Fibroblast of lung (primary cell): Measurements from ENCODE around the gene KRT40. TPM values are rescaled to one million over a fixed set of nuclear protein-coding genes. Genes with fewer than 3 reads are reported as not detected.

Experiments used
- DNase-seq, 2 donors: peaks; one replicate each; pipeline versions ENCODE4 v3.0.0 to v3.0.0-alpha.2; 2010; ENCODE audit warnings: low read depth in 2 of 2
- H2AFZ ChIP-seq: 2 replicates; pipeline ENCODE4 v1.5.1; 2012; ENCODE audit warnings: low read length, control low read depth, inconsistent platforms
- H3K27ac ChIP-seq: 2 replicates; pipeline ENCODE4 v1.5.1; 2011; ENCODE audit warnings: low read length, control low read depth; ENCODE audit not compliant: insufficient read depth
- H3K27me3 ChIP-seq: 2 replicates; pipeline ENCODE4 v1.5.1; 2011; ENCODE audit warnings: mild to moderate bottlenecking, low read length; ENCODE audit not compliant: control insufficient read depth, insufficient read depth
- H3K36me3 ChIP-seq: 2 replicates; pipeline ENCODE4 v1.5.1; 2011; ENCODE audit warnings: low read length; ENCODE audit not compliant: control insufficient read depth, insufficient read depth
- H3K4me1 ChIP-seq: 2 replicates; pipeline ENCODE4 v1.5.1; 2011; ENCODE audit warnings: low read length; ENCODE audit not compliant: control insufficient read depth, insufficient read depth; ENCODE audit errors: extremely low read depth
- H3K4me2 ChIP-seq: 2 replicates; pipeline ENCODE4 v1.5.1; 2011; ENCODE audit warnings: low read length, control low read depth; ENCODE audit not compliant: insufficient read depth; ENCODE audit errors: extremely low read depth
- H3K4me3 ChIP-seq, 4 experiments: fragments of 200-600 bp in 1 of 4; sonication (generic) in 1 of 4; replicated peaks in 1 of 4; 2 replicates each; pipeline ENCODE4 v1.5.1; 2011 to 2016; ENCODE audit warnings: low read length in 4 of 4, low read depth in 3 of 4, mild to moderate bottlenecking in 3 of 4, control low read depth in 2 of 4, inconsistent platforms in 1 of 4, mixed read lengths in 1 of 4; ENCODE audit not compliant: insufficient read depth in 1 of 4; ENCODE audit errors: control extremely low read depth in 1 of 4
- H3K79me2 ChIP-seq: 2 replicates; pipeline ENCODE4 v1.5.1; 2012; ENCODE audit warnings: mild to moderate bottlenecking, low read length, inconsistent platforms; ENCODE audit not compliant: control insufficient read depth, insufficient read depth
- H3K9ac ChIP-seq: 2 replicates; pipeline ENCODE4 v1.5.1; 2011; ENCODE audit warnings: mild to moderate bottlenecking, low read length, control low read depth; ENCODE audit not compliant: insufficient read depth
- H3K9me3 ChIP-seq: 2 replicates; pipeline ENCODE4 v1.5.1; 2012; ENCODE audit warnings: low read depth, low read length; ENCODE audit not compliant: control insufficient read depth, insufficient read depth
- H4K20me1 ChIP-seq: 2 replicates; pipeline ENCODE4 v1.5.1; 2011; ENCODE audit warnings: low read length; ENCODE audit not compliant: control insufficient read depth, insufficient read depth; ENCODE audit errors: extremely low read depth
- CTCF ChIP-seq, 2 donors: IDR thresholded peaks in 1 of 2; conservative IDR thresholded peaks in 1 of 2; 1 replicate in 1 of 2; 2 replicates in 1 of 2; pipeline ENCODE4 v1.5.1; 2011 to 2012; ENCODE audit warnings: low read length in 2 of 2, control low read depth in 1 of 2, inconsistent platforms in 1 of 2, low read depth in 1 of 2, mild to moderate bottlenecking in 1 of 2
- EZH2 ChIP-seq: IDR thresholded peaks from 2 replicates; pipeline ENCODE4 v1.5.1; 2012; ENCODE audit warnings: low read length, control low read depth, mild to moderate bottlenecking; ENCODE audit errors: missing control alignments
- polyA plus RNA-seq, 2 donors: library from polyadenylated mRNA; depleted of rRNA in 1 of 2; stranded (reverse) in 1 of 2; unstranded in 1 of 2; fragments of >200 nt; gene quantifications; 2 replicates each; pipeline ENCODE4 v1.2.1, GENCODE V29; 2011 to 2012; ENCODE audit warnings: missing spikeins in 1 of 2
- total RNA-seq: library from RNA; depleted of rRNA; stranded (reverse); fragments of >200 nt; gene quantifications from 2 replicates; pipeline ENCODE4 v1.2.1, GENCODE V29; 2014

The KRT40 gene
- total and polyA plus RNA-seq, 2 donors (not counting 1 experiment from before 2014, with no cell fraction given), result 0.05 TPM; not detected in 1

- Histone ChIP-seq H3K4me2 (no peak overlapping the region), H3K4me3 (no peak overlapping the region), H3K27me3 (no peaks in the 10 kb centered on the region), H3K79me2 (no peaks in the 10 kb centered on the region), H4K20me1 (no peaks in the 10 kb centered on the region), H3K36me3 (no peaks in the 10 kb centered on the region), H3K9me3 (no peaks in the 10 kb centered on the region), H3K4me1 (no peaks in the 10 kb centered on the region), H2AFZ (no peak overlapping the region), H3K9ac (no peak overlapping the region), H3K27ac (no peak overlapping the region)
- TF ChIP-seq CTCF (conservative IDR thresholded peaks at IDR 0.05 in 1 of 2, IDR thresholded peaks at IDR 0.05 in 1 of 2; ENCODE audit: low read depth in 1 of 2, low read length in 2 of 2), result no peak
- TF ChIP-seq EZH2, result no peak
- DNase-seq, result no peak
Measured at GRCh38 chr17:40974366-40974765, 9.8 kb downstream of the KRT40 start.

- Histone ChIP-seq H3K4me1 (no peaks in the 10 kb centered on the region), H3K9ac (no peak overlapping the region), H3K4me2 (no peak overlapping the region), H3K4me3 (no peak overlapping the region), H3K36me3 (no peaks in the 10 kb centered on the region), H4K20me1 (no peaks in the 10 kb centered on the region), H3K27ac (no peak overlapping the region), H3K27me3 (no peaks in the 10 kb centered on the region), H2AFZ (no peak overlapping the region), H3K79me2 (no peaks in the 10 kb centered on the region), H3K9me3 (no peaks in the 10 kb centered on the region)
- TF ChIP-seq CTCF (conservative IDR thresholded peaks at IDR 0.05 in 1 of 2, IDR thresholded peaks at IDR 0.05 in 1 of 2; ENCODE audit: low read depth in 1 of 2, low read length in 2 of 2), result no peak
- no peak for DNase-seq
Measured at GRCh38 chr17:40967582-40967981, 16.5 kb downstream of the KRT40 start.

DNA sequence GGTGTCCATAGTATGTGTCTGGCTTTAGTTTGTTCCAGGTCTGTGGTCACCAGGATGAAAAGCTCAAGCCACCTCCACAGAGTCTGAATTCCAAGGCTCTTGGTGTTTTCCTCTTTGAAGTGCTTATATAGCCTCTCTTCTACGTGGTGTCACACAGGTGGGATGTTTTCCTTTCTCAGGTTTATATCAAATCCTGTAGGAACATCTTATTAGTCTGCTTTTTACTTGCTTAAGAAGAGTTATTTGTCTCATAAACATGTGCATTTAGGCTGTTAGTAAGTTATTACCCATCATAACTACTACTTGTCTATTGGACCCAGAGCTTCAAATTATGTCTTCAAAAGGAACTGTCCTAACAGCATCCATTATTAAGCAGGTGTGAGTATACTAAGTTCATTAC lies 17.3 kb downstream of the KRT40 start, which contains the start of gene KRT39:
Gene KRT39, minus strand, starts transcription at position 101 of the 400 bp plus-strand sequence. Its CDS starts 92 bp downstream, at position 9.
- DNase-seq, result no peak
- Histone ChIP-seq H4K20me1 (no peaks in the 10 kb centered on the region), H3K27me3 (no peaks in the 10 kb centered on the region), H3K9ac (no peak within 1 kb of the TSS), H3K4me2 (no peak within 1 kb of the TSS), H2AFZ (no peak within 1 kb of the TSS), H3K36me3 (no peaks in the 10 kb centered on the region), H3K4me1 (no peaks in the 10 kb centered on the region), H3K27ac (no peak within 1 kb of the TSS), H3K79me2 (no peaks in the 10 kb centered on the region), H3K9me3 (no peaks in the 10 kb centered on the region), H3K4me3 (no peak within 1 kb of the TSS)
- TF ChIP-seq CTCF (conservative IDR thresholded peaks at IDR 0.05 in 1 of 2, IDR thresholded peaks at IDR 0.05 in 1 of 2; ENCODE audit: low read depth in 1 of 2, low read length in 2 of 2) (no peak), EZH2 (no peak)
